K562 (cell line): ENCODE data around the gene GNA14. TPM values are rescaled to one million over a fixed set of nuclear protein-coding genes. Genes with fewer than 3 reads are reported as not detected.

Source experiments
- ATAC-seq: fragments of 200-7000 bp; cut with Tn5 transposase; 3 replicates; pipeline ENCODE4 v1.9.1; 2020; ENCODE audit warnings: moderate library complexity
- BruUV-seq: library from RNA; stranded (reverse); fragments of 400-500 nt; replicated peaks from 2 replicates; lab custom pipeline; 2021; lab: Mats Ljungman, UMichigan
- CTCF ChIA-PET: fragments of 300-600 bp; formaldehyde crosslinking; extraction: SDS; loops from one replicate; lab custom pipeline; 2021; ENCODE audit warnings: low intra/inter-chr PET ratio; lab: Yijun Ruan, JAX
- POLR2A ChIA-PET: fragments of 300-600, 350-650 bp; sonication (Branson Sonifier 250); formaldehyde crosslinking; extraction: SDS; loops from one replicate; lab custom pipeline; 2021; ENCODE audit warnings: antibody characterized with exemption, inconsistent platforms; lab: Yijun Ruan, JAX
- DNase-seq, 4 experiments: peaks; one replicate each; pipeline versions ENCODE4 v3.0.0 to v3.0.0-alpha.2; 2011 to 2018; ENCODE audit warnings: low spot score in 3 of 4, mixed read lengths in 3 of 4; ENCODE audit errors: extremely low read depth in 1 of 4
- FAIRE-seq: peaks from 2 replicates; lab custom pipeline; 2011; peaks lifted over from hg19 to GRCh38; lab: Jason Lieb, UNC
- H2AFZ ChIP-seq: 2 replicates; pipeline ENCODE4 v1.6.0; 2011; ENCODE audit warnings: low read depth, low read length, control low read depth, inconsistent platforms
- H3K27ac ChIP-seq: fragments of 200-600 bp; 3 replicates; pipeline ENCODE4 v1.8.0; 2011; ENCODE audit warnings: low read depth, mild to moderate bottlenecking, control low read depth, inconsistent platforms, low read length, moderate library complexity, mixed read lengths; ENCODE audit errors: extremely low read depth
- H3K27me3 ChIP-seq, 2 experiments: fragments of 300-600 bp in 1 of 2; 2 replicates in 1 of 2; 3 replicates in 1 of 2; pipeline versions ENCODE4 v1.6.0 to v1.8.0; 2011; ENCODE audit warnings: inconsistent platforms in 2 of 2, low read length in 2 of 2, mild to moderate bottlenecking in 1 of 2, mixed read lengths in 1 of 2, moderate library complexity in 1 of 2; ENCODE audit not compliant: control insufficient read depth in 2 of 2, insufficient read depth in 2 of 2
- H3K36me3 ChIP-seq: fragments of 300-600 bp; 3 replicates; pipeline ENCODE4 v1.8.0; 2011; ENCODE audit warnings: mild to moderate bottlenecking, low read length, inconsistent platforms; ENCODE audit not compliant: control insufficient read depth, insufficient read depth
- H3K4me1 ChIP-seq, 2 experiments: fragments of 200-600 bp in 1 of 2; replicated peaks in 1 of 2; 2 replicates in 1 of 2; 3 replicates in 1 of 2; pipeline versions ENCODE4 v1.5.1 to v1.8.0; 2011; ENCODE audit warnings: inconsistent platforms in 2 of 2, low read length in 2 of 2, mild to moderate bottlenecking in 1 of 2, mixed read lengths in 1 of 2, moderate library complexity in 1 of 2; ENCODE audit not compliant: control insufficient read depth in 2 of 2, insufficient read depth in 2 of 2
- H3K4me2 ChIP-seq: 2 replicates; pipeline ENCODE4 v1.6.1; 2011; ENCODE audit warnings: low read length, control low read depth, inconsistent platforms, mixed read lengths; ENCODE audit not compliant: insufficient read depth
- H3K4me3 ChIP-seq: fragments of 200-600 bp; sonication (generic), shearing (Covaris generic); 2 replicates; pipeline ENCODE4 v1.5.1; 2016; ENCODE audit warnings: control low read depth, inconsistent platforms
- H3K79me2 ChIP-seq: fragments of 200-600 bp; 3 replicates; pipeline ENCODE4 v1.8.0; 2011; ENCODE audit warnings: low read length, inconsistent platforms; ENCODE audit not compliant: control insufficient read depth, insufficient read depth
- H3K9ac ChIP-seq, 2 experiments: 2 replicates each; pipeline versions ENCODE4 v1.6.0 to v1.6.1; 2011; ENCODE audit warnings: low read depth in 2 of 2, low read length in 2 of 2, control low read depth in 1 of 2, inconsistent platforms in 1 of 2, mild to moderate bottlenecking in 1 of 2, mixed read lengths in 1 of 2; ENCODE audit not compliant: insufficient read depth in 1 of 2
- H3K9me1 ChIP-seq: one replicate; pipeline ENCODE4 v1.6.0; 2011; ENCODE audit warnings: inconsistent platforms, mild to moderate bottlenecking, low read length, moderate library complexity; ENCODE audit not compliant: control insufficient read depth, insufficient read depth
- H3K9me3 ChIP-seq: replicated peaks from 2 replicates; pipeline ENCODE4 v1.5.1; 2011; ENCODE audit warnings: low read depth, low read length, inconsistent platforms; ENCODE audit not compliant: control insufficient read depth, insufficient read depth
- H4K20me1 ChIP-seq: replicated peaks from 2 replicates; pipeline ENCODE4 v1.6.1; 2011; ENCODE audit warnings: low read length, inconsistent platforms, mixed read lengths; ENCODE audit not compliant: control insufficient read depth, insufficient read depth
- BMI1 ChIP-seq: fragments of 150-350 bp; IDR thresholded peaks from 2 replicates; pipeline ENCODE4 v1.6.1; 2014; ENCODE audit warnings: low read length
- DLX4 ChIP-seq: fragments of 250-450 bp; sonication (Bioruptor Pico); IDR thresholded peaks from 2 replicates; pipeline ENCODE4 v1.6.1; 2021; ENCODE audit warnings: mild to moderate bottlenecking
- TAF7 ChIP-seq: fragments of 450-650 bp; IDR thresholded peaks from 2 replicates; pipeline ENCODE4 v1.6.1; 2016; ENCODE audit warnings: missing genetic modification characterization, missing compliant biosample characterization
- TARDBP ChIP-seq: fragments of 450-650 bp; IDR thresholded peaks from 2 replicates; pipeline ENCODE4 v1.6.1; 2016
- WGBS: fragments of 100-300 bp; shearing (Covaris generic); methylation state at CpG from one replicate; pipeline ENCODE4 v1.1.6; 2016; ENCODE audit warnings: low coverage, mixed read lengths; ENCODE audit not compliant: insufficient coverage; ENCODE audit errors: missing lambda C conversion rate; 5-methylcytosine and 5-hydroxymethylcytosine counted together
- in situ Hi-C: fragments of 300-500 bp; cut with MboI; formaldehyde crosslinking; loops from 4 replicates; pipeline ENCODE4 v1.15.0; 2018; ENCODE audit warnings: inconsistent platforms, mixed read lengths
- intact Hi-C: fragments of 100-400 bp; cut with micrococcal nuclease; formaldehyde crosslinking; loops from 2 replicates; pipeline ENCODE4 v1.14.2; 2022
- polyA plus RNA-seq, 8 experiments: library from polyadenylated mRNA; depleted of rRNA in 4 of 8; stranded (reverse) in 5 of 8; unstranded in 3 of 8; fragments of >200 nt; fragmentation: Nextera tagmentation in 2 of 8; fragmentation: Illumina TruSeq in 1 of 8; extraction: Ambion mirVana in 2 of 8; extraction: Trizol in 1 of 8; gene quantifications; 2 replicates each; pipeline versions ENCODE4 v1.2.1 to v1.2.3, GENCODE V29; 2011 to 2014; ENCODE audit warnings: inconsistent platforms in 1 of 8, missing spikeins in 1 of 8
- total RNA-seq, 7 experiments: library from RNA; depleted of rRNA in 6 of 7; stranded (reverse); fragments of >200 nt in 6 of 7; fragmentation: Illumina TruSeq in 2 of 7; extraction: Trizol in 2 of 7; gene quantifications; 2 replicates each; pipeline versions ENCODE4 v1.2.1 to v1.2.3, GENCODE V29; 2011 to 2021; ENCODE audit warnings: low replicate concordance in 1 of 7

The GNA14 gene
- total and polyA plus RNA-seq, 9 of the 15 experiments (the other 6 are each of a cell fraction or from before 2014, with no cell fraction given): 0.03 to 0.11 (median 0.03) TPM; not detected in 6

- TF ChIP-seq BMI1 (no peak), TAF7 (no peak), DLX4 (CRISPR knock-in tag) (no peak)
Measured at GRCh38 chr9:77508396-77508795, 139.7 kb downstream of the GNA14 start (continued).

- DNase-seq (no peak), ATAC-seq (no peak)
- in situ Hi-C loops: no loop called here
- H3K4me2 ChIP-seq: no peak overlapping the region
- TF ChIP-seq TARDBP: no peak
- TF ChIP-seq, all 486 proteins: peak for 0
- no TSS peak for BruUV-seq
- H3K79me2 ChIP-seq: no peaks in the 10 kb centered on the region
- no peaks in the 10 kb centered on the region for H3K9me1 ChIP-seq
- POLR2A ChIA-PET: no interaction called here
- CTCF ChIA-PET: no interaction called here
- H3K4me1 ChIP-seq: no peaks in the 10 kb centered on the region
- H3K27me3 ChIP-seq: no peaks in the 10 kb centered on the region; a peak in 1 of 5 replicates
- no peaks in the 10 kb centered on the region for H3K9me3 ChIP-seq
- FAIRE-seq: no peak
- no peak overlapping the region for H2AFZ ChIP-seq
- H3K9ac ChIP-seq: no peak overlapping the region
- intact Hi-C loops: no loop called here
- H3K27ac ChIP-seq: no peak overlapping the region
- WGBS: 1% methylated on average over 7 of the region's 7 CpGs
- no peaks in the 10 kb centered on the region for H4K20me1 ChIP-seq
- no peak overlapping the region for H3K4me3 ChIP-seq
- no peaks in the 10 kb centered on the region for H3K36me3 ChIP-seq
Measured at GRCh38 chr9:77507212-77507961, 140.7 kb downstream of the GNA14 start.
